ENCODE data around the gene CFDP1.

DNA sequence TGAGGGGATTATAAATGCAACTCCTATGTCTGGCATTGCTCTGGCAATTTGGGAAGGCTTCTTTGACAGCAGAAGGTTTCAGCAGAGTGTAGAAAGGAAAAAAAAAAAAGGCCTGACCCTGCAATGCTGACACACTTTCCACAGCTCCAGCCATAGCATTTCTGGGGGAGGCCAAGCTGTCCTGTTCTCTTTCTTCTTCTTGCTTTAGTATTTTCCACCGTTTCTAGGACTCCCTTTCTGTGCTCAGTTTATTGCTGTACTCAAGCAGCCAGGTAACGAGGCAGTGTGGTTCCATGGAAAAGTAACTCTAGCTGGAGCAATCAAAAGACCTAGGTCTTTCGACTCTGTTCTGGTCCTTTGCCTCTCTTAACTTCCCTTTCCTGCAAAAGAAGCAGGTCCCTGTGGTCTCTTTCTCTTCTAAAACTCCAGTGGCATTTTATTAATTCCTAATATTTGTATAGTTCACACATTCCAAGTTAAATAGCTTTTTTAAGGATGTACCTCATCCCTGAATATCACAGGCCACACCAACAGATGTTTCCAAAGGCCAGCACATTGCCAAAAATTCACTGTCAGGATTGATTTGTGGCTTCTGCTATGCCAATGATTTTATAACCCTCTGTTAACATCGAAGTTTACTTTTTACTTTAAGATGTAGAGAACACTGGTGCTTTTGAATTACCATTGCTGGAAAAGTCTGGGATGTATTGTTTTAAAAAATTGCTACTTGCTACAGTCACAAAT is 91.6 kb downstream of the CFDP1 start:
- TF ChIP-seq, protein P1, sequence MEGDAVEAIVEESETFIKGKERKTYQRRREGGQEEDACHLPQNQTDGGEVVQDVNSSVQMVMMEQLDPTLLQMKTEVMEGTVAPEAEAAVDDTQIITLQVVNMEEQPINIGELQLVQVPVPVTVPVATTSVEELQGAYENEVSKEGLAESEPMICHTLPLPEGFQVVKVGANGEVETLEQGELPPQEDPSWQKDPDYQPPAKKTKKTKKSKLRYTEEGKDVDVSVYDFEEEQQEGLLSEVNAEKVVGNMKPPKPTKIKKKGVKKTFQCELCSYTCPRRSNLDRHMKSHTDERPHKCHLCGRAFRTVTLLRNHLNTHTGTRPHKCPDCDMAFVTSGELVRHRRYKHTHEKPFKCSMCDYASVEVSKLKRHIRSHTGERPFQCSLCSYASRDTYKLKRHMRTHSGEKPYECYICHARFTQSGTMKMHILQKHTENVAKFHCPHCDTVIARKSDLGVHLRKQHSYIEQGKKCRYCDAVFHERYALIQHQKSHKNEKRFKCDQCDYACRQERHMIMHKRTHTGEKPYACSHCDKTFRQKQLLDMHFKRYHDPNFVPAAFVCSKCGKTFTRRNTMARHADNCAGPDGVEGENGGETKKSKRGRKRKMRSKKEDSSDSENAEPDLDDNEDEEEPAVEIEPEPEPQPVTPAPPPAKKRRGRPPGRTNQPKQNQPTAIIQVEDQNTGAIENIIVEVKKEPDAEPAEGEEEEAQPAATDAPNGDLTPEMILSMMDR (IDR thresholded peaks at IDR 0.05; ENCODE audit: borderline replicate concordance, extremely low read depth, low read length, poor library complexity, severe bottlenecking), result no peak
- TF ChIP-seq EZH2 (IDR thresholded peaks at IDR 0.05; ENCODE audit: borderline replicate concordance, low read depth, low read length, severe bottlenecking), result no peak
